Left kidney (tissue), 2 donors: ENCODE data around the gene HIC1. TPM values are rescaled to one million over a fixed set of nuclear protein-coding genes. Genes with fewer than 3 reads are reported as not detected.

Experiments used
- DNase-seq: peaks from one replicate; pipeline ENCODE4 v3.0.0-alpha.2; 2013
- polyA plus RNA-seq: library from polyadenylated mRNA; unstranded; fragments of 120-200 nt; gene quantifications from one replicate; pipeline ENCODE4 v1.2.1, GENCODE V29; 2013; ENCODE audit not compliant: insufficient read length

The HIC1 gene
- polyA plus RNA-seq, 1 donor = 13.2 TPM

DNA sequence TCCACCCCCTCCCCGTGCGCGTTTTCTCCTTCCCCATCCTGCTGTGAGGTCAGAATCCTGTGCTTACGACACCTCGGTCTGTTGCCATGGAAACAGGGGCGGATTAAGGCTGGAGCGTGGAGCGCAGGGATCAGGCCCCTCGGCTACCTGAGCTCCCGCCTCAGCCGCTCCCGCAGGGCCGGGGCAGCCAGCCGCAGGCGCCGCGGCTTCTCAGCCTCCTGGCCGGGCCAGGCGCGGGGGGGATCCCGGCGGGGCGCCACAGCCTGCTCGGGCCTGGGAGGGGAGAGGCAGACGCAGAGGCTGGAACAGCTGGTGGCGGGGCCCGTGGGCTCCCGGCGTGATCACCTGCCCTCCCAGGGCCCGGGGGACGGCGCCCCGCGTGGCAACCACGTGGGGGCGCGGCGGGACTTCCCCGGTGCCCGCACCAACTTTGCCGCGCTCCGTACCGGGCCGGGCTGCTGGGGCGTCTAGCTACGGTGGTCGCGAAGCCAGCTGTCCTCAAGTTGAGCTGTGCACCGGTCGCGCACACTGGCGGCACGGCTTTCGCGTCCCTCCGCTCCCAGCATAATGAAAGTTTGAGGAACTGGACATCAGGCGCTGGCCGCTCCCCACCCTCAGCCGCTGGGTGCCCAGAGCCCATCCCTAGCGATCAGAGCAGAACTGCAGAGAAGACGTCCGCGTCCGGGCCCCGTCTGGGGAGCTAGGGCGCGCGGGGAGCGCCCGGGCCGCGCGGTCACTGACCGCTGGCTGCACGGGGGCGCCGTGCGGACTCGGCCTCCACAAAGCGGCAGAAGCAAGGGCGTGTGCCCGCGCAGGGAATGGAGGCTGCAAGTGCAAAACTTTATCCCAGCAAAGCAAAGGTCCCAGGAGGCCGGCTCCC is 31.0 kb upstream of the HIC1 start:
- peak; percentile 76 for DNase-seq

GRCh38 chr17:2024572-2025219 is 30.2 kb upstream of the HIC1 start:
- DNase-seq = no peak

GRCh38 chr17:2025220-2025621 is 29.7 kb upstream of the HIC1 start, which contains the start of gene RTN4RL1:
Gene RTN4RL1 (minus strand): TSS chr17:2025334. CDS start chr17:2024865, 469 bp downstream.
- no peak for DNase-seq

DNA sequence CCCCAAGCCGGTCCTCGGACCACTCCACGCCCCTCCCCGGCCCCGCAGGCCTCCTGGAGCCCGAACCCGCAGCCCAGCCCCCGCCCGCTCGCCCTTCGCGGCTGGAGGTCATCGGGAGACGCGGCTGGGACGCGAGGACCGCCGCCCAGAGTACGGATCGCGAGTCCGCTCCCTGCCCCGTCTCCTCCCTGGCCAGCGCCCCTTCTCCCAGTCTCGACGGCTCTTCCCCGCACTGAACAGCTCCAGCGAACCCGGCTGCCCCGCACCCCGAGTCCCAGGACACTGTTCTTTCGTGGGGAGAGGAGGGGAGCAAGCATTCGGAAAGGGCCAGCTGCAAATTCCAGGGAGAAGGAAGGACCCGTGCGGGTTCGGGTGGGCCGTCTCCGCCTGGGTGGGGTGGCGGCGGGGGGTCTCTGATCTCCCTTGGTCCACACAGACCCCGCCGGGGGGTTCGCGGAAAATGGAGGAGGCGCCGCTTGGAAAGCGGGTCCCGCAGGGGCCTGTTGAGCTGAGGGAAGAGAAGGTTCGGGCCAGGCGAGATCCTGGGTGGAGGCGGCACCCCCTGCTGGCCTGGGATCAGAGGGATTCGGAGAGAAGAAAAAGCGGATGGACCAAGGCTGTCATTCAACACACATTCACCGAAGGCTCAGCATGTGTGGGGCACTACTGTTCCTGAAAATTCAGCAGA is 29.1 kb upstream of the HIC1 start:
- DNase-seq = peak; percentile 74

GRCh38 chr17:2027528-2028233 is 27.2 kb upstream of the HIC1 start:
- no peak for DNase-seq

DNA sequence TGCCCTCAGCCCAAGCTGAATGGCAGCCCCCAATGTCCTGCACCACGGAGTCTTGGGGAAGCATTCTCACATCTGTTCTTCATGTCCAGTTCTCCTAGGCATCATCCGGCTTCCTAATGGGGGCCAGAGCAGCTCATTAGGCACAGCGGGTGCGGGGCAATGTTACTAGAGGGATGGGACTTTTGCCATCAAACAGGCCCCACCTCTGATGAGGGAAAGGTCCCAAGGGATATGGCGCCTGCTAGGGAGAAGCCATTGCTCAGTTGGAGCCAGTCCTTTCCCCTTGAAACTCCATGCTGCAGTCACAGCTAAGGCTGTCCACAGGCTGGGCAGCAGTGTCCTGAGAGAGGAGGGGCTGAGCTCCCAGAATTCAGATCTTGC is 26.7 kb upstream of the HIC1 start:
- DNase-seq = no peak

DNA sequence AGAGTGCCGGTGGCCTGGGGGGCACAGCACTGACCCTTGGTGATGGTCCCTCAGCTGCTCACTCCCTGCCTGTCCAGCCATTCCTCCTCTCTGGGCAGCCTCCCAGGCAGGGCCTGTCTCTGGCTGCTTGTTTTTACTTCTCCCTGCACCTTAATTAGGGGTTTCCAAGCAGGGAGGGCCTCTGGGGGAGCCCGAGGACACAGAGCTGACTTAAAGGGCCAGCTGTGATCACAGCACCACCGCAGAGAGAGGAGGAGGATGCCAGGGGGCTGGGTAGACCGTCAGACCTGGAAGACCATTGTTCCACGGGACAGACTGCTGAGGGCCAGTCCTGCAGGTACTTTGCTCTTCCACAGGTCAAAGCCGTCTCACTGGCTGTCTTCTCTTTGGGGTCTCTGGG is 26.2 kb upstream of the HIC1 start:
- no peak for DNase-seq

DNA sequence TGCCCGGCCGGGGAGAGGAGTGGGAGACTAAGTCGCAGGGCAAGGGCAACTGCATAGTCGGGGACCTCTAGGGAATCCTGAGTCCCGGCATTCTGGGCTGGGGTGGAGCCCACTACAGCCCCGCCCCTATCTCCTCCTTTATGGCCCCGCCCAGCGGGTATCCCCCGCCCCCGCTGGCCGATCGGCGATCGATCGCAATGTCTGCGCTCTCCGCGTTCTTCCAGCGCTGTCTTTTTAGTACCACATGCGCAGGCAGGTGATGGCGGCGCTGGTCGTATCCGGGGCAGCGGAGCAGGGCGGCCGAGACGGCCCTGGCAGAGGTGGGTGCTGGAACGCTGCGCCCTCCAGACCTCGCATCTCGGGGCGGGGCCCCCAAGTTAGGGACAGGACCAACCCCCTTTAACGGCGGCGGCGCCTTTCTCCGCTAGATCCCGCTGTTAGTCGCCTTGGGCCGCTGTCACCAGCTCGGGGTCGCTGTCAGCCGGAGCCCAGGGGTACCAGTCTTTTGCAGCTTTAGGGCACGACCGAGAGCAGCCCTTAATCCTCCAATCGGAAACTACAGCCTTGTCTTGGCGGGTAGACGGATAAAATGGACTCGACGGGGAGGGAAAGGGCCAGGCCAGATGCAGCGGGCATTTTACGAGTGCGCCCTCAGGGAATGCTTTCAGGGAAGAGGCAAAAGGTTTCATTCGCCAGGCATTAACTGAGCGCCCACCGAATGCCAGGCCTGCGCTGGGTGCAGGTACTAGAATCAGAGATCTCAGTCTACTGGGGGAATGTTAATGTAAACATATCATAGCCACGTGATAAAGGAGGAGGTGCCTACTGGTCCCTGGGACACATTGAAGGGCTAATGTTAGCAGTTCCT is 24.8 kb upstream of the HIC1 start, which contains the start of gene DPH1:
DPH1 (plus strand) TSS at position 243 of the 868 bp plus-strand sequence; CDS start at position 260, 17 bp downstream.
- DNase-seq = peak; percentile 79

DNA sequence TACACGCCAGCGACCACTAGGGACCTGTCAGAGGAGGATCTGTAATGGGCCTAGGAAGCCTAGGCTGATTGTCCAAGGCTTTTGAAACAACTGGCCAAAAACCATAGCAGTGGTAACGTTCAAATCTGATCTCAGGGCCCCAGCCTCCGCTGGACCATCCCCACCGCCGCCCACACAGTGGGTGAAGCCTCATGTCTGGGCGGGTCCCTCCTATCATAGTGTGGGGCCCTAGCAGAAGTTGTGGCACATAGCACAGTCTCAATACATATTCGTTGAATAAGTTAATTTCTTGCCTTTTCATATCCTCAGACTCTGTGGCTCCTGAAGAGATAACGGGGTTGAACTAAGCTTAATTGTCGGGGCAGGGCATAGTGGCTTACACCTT is 24.1 kb upstream of the HIC1 start:
- no peak for DNase-seq

DNA sequence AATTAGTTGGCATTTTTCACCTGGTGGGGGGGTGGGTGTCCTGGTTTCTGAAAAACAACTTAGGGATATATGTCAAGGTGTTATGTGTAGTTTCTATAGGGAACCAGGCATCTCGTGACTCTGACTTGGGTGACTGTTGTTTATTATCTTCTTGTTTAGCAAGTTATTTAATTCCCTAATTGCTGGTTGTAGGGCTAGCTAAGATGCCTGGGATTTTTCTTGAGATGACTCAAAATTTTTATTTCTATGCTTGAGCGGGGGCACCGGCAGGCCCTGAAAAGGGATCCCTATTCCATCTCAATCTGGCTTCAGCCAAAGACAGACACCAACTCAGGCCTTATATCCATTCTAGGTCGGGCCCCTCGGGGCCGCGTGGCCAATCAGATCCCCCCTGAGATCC is 21.8 kb upstream of the HIC1 start:
- DNase-seq = no peak

DNA sequence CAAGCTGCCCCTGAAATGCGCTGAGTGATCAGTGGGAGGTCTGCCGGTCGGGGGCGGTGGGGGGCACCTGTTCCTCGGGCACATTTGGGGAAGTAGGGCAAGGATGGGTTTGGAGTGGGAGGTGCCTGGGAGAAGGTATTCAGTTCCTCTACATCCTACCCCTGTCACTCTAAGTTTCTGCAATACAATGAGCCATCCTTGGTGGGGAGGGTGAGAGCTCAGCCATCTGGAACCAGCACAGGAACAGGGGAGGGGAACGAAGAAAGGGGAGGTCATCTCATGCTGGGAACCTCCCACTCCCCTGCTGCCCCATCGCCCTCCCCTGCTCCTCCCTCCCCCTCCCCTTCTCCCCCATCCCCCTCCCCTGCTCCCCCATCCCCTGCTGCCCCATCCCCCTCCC is 20.7 kb upstream of the HIC1 start:
- no peak for DNase-seq

GRCh38 chr17:2034806-2035540 is 19.9 kb upstream of the HIC1 start:
- no peak for DNase-seq

DNA sequence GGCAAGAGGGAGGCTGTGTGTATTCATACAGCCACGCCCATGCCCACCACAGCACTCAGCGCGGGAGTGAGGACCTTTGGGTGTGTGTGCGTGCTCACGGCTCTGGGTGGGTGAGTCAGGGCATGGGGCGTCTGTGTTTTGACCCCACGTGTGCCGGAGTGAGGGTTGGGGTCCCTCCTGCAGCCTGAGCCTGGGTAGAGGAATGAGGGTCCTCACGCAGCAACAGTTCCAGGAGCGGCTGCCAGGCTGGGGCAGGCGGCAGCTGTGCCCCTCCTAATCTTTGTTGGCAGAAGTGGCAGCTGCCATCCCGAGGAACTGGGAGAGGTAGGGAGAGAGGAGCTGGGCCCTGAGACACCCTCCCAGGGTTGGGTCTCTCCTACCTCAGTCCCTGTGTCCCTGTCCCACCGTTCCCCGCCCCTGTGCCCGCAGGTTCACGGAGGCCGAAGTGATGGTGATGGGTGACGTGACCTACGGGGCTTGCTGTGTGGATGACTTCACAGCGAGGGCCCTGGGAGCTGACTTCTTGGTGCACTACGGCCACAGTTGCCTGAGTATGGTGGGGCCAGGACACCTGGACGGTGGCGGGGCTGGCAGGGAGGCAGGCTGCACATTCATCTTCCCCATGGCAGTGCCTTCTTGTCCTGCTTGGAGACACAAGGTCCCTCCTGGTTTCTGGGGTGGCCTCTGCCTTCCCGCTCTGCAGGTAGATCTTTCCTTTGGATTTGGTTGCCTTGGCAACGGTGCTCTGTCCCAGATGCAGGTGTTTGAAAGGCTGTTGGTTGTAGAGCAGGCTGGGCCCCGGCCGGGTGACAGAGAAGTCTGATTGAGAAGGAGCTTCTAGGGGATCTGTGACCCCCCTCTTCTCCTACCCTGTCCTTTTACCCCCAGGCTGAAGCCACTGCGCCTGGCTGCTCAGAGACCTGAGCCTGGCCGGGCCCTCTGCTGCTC is 19.1 kb upstream of the HIC1 start:
- no peak for DNase-seq

DNA sequence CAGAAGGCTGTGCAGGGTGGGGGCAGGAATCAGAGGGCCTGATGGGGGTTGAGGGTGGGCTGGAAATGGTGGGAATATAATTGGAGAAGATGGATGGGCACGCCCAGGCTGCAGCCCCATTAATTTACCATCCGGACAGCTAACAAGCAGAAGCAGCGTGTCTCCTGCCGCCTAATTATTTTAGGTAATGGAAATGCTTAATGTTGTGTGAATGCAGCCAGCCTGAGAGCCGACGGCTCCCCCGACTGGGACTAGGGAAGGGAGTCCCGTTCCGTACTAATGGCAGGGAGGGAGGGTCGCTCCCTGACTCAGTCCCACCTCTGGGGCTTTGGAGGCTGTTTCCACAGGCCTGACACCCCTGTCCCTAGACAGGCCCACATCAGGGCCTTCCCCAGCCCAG is 17.7 kb upstream of the HIC1 start:
- no peak for DNase-seq

DNA sequence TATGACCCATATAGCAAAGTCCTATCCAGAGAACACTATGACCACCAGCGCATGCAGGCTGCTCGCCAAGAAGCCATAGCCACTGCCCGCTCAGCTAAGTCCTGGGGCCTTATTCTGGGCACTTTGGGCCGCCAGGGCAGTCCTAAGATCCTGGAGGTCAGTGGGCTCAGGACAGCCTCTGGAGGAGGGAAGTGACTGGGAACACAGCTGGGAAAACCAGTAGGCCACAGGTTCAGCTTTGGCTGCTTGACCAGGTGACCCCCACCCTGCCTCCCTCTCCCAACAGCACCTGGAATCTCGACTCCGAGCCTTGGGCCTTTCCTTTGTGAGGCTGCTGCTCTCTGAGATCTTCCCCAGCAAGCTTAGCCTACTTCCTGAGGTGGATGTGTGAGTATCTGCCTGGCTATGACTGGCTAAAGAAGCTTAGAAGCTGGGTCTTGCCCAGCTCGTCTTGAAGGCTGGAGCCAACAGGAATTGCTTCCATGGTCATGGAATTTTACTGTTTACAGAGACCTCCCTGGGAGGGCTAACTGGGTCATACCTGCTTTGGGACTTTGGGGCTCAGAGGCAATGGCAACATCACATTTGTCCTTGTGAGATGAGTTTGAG is 14.6 kb upstream of the HIC1 start:
- DNase-seq = no peak

- DNase-seq = no peak
Observed at GRCh38 chr17:2040942-2041560, 13.9 kb upstream of the HIC1 start.

DNA sequence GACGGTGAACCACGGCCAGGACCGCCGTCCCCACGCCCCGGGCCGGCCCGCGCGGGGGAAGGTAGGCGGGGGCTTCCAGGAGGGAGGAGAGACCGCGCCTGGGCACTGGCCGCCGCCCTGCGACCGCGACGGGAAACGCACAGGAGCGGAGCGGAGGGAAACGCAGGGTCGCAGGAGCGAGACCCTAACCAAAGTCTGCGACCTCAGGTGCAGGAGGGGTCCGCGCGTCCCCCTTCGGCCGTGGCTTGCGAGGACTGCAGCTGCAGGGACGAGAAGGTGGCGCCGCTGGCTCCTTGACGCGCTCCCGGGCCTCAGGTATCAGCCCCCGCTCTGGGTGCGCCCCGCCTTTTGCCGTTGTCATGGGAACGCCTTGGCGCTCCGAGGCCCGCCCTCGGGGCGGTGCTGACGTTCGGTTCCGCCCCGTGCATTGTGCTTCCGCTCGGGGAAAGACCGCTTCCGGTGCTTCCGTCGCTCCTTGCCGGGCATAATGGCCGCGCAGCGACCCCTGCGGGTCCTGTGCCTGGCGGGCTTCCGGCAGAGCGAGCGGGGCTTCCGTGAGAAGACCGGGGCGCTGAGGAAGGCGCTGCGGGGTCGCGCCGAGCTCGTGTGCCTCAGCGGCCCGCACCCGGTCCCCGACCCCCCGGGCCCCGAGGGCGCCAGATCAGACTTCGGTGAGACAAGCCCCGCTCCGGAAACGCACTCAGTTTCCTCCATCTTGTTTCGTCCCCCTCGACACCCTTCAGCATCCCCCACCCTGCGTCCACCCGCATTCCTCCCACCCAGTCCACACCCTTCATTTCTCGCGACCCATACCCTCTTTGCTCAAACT is 13.1 kb upstream of the HIC1 start, which contains the start of gene OVCA2:
OVCA2 (plus strand) TSS at position 462 of the 829 bp plus-strand sequence; CDS start at position 488, 26 bp downstream.
- peak; percentile 95 for DNase-seq
